Measurements from ENCODE around the gene ITIH3. TPM values are rescaled to one million over a fixed set of nuclear protein-coding genes. Genes with fewer than 3 reads are reported as not detected.

The ITIH3 gene
- total and polyA plus RNA-seq, 4 donors: 507 to 1,326 (median 909) TPM

DNA sequence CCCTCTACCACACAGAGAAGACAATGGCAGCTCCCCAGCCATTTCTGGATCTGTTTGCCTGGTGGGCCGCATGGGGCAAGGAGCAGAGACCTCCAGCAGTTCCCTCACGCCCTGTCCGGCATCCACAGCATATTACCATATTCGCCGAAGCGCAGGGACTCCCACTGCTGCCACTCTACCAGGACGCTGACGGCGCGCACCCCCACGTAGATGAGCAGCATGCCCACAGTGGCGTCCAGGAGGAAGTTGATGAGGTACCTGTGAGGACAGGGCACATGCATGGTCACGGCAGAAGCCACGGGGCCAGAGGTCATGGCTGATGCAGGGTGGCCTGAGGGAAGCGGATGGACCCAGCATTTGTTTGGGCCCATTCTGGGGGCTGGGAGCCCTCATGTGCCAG, 55.1 kb downstream of the ITIH3 start (continued):
- TF ChIP-seq, protein P1, sequence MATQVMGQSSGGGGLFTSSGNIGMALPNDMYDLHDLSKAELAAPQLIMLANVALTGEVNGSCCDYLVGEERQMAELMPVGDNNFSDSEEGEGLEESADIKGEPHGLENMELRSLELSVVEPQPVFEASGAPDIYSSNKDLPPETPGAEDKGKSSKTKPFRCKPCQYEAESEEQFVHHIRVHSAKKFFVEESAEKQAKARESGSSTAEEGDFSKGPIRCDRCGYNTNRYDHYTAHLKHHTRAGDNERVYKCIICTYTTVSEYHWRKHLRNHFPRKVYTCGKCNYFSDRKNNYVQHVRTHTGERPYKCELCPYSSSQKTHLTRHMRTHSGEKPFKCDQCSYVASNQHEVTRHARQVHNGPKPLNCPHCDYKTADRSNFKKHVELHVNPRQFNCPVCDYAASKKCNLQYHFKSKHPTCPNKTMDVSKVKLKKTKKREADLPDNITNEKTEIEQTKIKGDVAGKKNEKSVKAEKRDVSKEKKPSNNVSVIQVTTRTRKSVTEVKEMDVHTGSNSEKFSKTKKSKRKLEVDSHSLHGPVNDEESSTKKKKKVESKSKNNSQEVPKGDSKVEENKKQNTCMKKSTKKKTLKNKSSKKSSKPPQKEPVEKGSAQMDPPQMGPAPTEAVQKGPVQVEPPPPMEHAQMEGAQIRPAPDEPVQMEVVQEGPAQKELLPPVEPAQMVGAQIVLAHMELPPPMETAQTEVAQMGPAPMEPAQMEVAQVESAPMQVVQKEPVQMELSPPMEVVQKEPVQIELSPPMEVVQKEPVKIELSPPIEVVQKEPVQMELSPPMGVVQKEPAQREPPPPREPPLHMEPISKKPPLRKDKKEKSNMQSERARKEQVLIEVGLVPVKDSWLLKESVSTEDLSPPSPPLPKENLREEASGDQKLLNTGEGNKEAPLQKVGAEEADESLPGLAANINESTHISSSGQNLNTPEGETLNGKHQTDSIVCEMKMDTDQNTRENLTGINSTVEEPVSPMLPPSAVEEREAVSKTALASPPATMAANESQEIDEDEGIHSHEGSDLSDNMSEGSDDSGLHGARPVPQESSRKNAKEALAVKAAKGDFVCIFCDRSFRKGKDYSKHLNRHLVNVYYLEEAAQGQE (IDR thresholded peaks at IDR 0.05): no peak

DNA sequence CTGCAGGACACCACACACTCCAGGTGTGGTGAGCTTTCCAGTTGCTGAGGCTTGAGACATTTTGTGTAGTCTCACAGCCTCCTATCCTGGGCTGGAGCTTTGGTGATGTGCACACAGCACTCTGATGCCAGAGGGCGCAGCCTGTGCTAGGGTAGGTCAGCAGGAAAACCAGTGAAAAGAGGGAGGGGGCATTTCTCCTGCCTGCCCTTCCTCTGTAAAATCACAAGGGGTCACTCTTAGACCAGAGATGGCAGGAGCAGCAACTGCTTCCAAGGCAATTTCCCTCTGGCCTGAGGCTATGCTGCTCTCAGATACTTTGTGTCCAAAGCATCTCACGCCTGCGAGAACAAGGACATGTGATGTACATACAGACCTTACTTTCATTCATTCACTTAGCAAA, 56.8 kb downstream of the ITIH3 start:
- 49% methylated on average over 3 of the region's 3 CpGs for WGBS
- no peak for DNase-seq (ENCODE audit: low spot score)
- peak overlapping the region in 1 of 2 donors; percentile 0 for H3K27ac ChIP-seq (ENCODE audit: low read depth in 1 of 2, low read length in 2 of 2)
- peaks cover 2 to 5% (median 4%) of the 10 kb centered on the region in 4 donors for H3K4me1 ChIP-seq (ENCODE audit: control insufficient read depth in 4 of 4, insufficient read depth in 4 of 4, low read length in 3 of 4)
- no peak for TF ChIP-seq SP1 (IDR thresholded peaks at IDR 0.05)
- TF ChIP-seq NR2F2 (IDR thresholded peaks at IDR 0.05): no peak
- TF ChIP-seq RAD21 (IDR thresholded peaks at IDR 0.05): peak; percentile 95 to 98
- TF ChIP-seq, protein P2, sequence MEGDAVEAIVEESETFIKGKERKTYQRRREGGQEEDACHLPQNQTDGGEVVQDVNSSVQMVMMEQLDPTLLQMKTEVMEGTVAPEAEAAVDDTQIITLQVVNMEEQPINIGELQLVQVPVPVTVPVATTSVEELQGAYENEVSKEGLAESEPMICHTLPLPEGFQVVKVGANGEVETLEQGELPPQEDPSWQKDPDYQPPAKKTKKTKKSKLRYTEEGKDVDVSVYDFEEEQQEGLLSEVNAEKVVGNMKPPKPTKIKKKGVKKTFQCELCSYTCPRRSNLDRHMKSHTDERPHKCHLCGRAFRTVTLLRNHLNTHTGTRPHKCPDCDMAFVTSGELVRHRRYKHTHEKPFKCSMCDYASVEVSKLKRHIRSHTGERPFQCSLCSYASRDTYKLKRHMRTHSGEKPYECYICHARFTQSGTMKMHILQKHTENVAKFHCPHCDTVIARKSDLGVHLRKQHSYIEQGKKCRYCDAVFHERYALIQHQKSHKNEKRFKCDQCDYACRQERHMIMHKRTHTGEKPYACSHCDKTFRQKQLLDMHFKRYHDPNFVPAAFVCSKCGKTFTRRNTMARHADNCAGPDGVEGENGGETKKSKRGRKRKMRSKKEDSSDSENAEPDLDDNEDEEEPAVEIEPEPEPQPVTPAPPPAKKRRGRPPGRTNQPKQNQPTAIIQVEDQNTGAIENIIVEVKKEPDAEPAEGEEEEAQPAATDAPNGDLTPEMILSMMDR (IDR thresholded peaks at IDR 0.05; ENCODE audit: low read depth, low read length, missing input control): peak; percentile 97
- TF ChIP-seq FOXA2 (IDR thresholded peaks at IDR 0.05): no peak
- peak; percentile 31 to 44 for TF ChIP-seq HNF4A (conservative IDR thresholded peaks at IDR 0.05)
- TF ChIP-seq, protein P1 (IDR thresholded peaks at IDR 0.05): no peak
- TF ChIP-seq RXRA (IDR thresholded peaks at IDR 0.05): peak in 1 of 2 donors; percentile 49
- H3K9ac ChIP-seq (ENCODE audit: low read depth in 1 of 2, low read length in 2 of 2): no peak overlapping the region
- H3K36me3 ChIP-seq (ENCODE audit: control insufficient read depth in 4 of 4, insufficient read depth in 3 of 4, low read depth in 1 of 4, low read length in 3 of 4): peaks cover 0 to 39% (median 21%) of the 10 kb centered on the region in 4 donors
- H3K9me3 ChIP-seq (ENCODE audit: control insufficient read depth in 4 of 4, low read length in 3 of 4): no peaks in the 10 kb centered on the region
- no peak overlapping the region for H3K4me3 ChIP-seq (ENCODE audit: low read depth in 1 of 3, low read length in 3 of 3)
- H3K27me3 ChIP-seq (ENCODE audit: control insufficient read depth in 4 of 4, insufficient read depth in 4 of 4, low read length in 3 of 4): no peaks in the 10 kb centered on the region

DNA sequence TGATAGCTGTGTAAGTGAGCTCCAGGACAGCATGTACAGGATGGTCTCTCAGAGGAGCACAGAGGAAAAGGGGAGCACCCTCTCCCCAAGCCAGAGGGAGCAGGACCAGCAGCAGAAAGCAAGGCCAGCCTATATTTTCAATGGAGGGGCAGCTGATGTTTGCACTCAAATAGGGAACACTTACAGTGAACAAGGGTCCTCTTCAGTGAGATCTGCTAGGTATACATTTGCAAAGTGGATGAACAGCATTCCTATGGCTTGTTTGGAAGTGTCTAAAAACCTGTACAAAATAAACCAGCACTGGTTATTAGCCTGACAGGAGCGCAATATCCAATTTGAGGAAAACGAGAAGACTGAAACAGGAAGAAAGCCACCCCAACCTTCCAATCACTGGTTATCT, 57.8 kb downstream of the ITIH3 start:
- Histone ChIP-seq H3K4me3 (ENCODE audit: low read depth in 1 of 3, low read length in 3 of 3) (no peak overlapping the region), H3K9me3 (ENCODE audit: control insufficient read depth in 4 of 4, low read length in 3 of 4) (no peaks in the 10 kb centered on the region), H3K4me1 (ENCODE audit: control insufficient read depth in 4 of 4, insufficient read depth in 4 of 4, low read length in 3 of 4) (peaks cover 0 to 4% (median 1%) of the 10 kb centered on the region in 4 donors), H3K27me3 (ENCODE audit: control insufficient read depth in 4 of 4, insufficient read depth in 4 of 4, low read length in 3 of 4) (no peaks in the 10 kb centered on the region), H3K36me3 (ENCODE audit: control insufficient read depth in 4 of 4, insufficient read depth in 3 of 4, low read depth in 1 of 4, low read length in 3 of 4) (peaks cover 0 to 38% (median 19%) of the 10 kb centered on the region in 4 donors), H3K27ac (ENCODE audit: low read depth in 1 of 2, low read length in 2 of 2) (no peak overlapping the region), H3K9ac (ENCODE audit: low read depth in 1 of 2, low read length in 2 of 2) (no peak overlapping the region)
- 87% methylated on average over 2 of the region's 2 CpGs for WGBS
- no peak for DNase-seq (ENCODE audit: low spot score)
- TF ChIP-seq TAF1 (conservative IDR thresholded peaks at IDR 0.05) (no peak), RXRA (IDR thresholded peaks at IDR 0.05) (no peak)
- TF ChIP-seq, protein P2 (IDR thresholded peaks at IDR 0.05; ENCODE audit: low read depth, low read length, missing input control): no peak
